ENCODE data around the gene HYKK.

HYKK gene

GRCh38 chr15:78565097-78565950 is 57.9 kb downstream of the HYKK start, which contains the start of gene CHRNA5:
Gene CHRNA5 (plus strand): TSS chr15:78565520. CDS start chr15:78565720, 200 bp downstream.
- peak; percentile 90 for ATAC-seq
- TF ChIP-seq TCF4 (CRISPR knock-in tag; IDR thresholded peaks at IDR 0.05; ENCODE audit: borderline replicate concordance) = no peak
- no peak for TF ChIP-seq ZNF8 (CRISPR knock-in tag; IDR thresholded peaks at IDR 0.05)
- TF ChIP-seq CSDC2 (CRISPR knock-in tag; IDR thresholded peaks at IDR 0.05) = no peak
- TF ChIP-seq SNAI2 (CRISPR knock-in tag; IDR thresholded peaks at IDR 0.05) = no peak
- TF ChIP-seq CREB5 (CRISPR knock-in tag; IDR thresholded peaks at IDR 0.05; ENCODE audit: low read depth) = no peak
- TF ChIP-seq ARNTL (CRISPR knock-in tag; IDR thresholded peaks at IDR 0.05; ENCODE audit: borderline replicate concordance, low read depth) = no peak
- TF ChIP-seq ZNF70 (CRISPR knock-in tag; IDR thresholded peaks at IDR 0.05) = no peak
- no peak for TF ChIP-seq GLIS3 (CRISPR knock-in tag; IDR thresholded peaks at IDR 0.05)
- no peak for TF ChIP-seq ZFP30 (CRISPR knock-in tag; IDR thresholded peaks at IDR 0.05)
- TF ChIP-seq TOX (CRISPR knock-in tag; IDR thresholded peaks at IDR 0.05; ENCODE audit: borderline replicate concordance) = no peak
- TF ChIP-seq ESRRG (CRISPR knock-in tag; IDR thresholded peaks at IDR 0.05) = no peak
- no peak for TF ChIP-seq POU6F1 (CRISPR knock-in tag; IDR thresholded peaks at IDR 0.05; ENCODE audit: borderline replicate concordance, low read depth)
- TF ChIP-seq PPARA (CRISPR knock-in tag; IDR thresholded peaks at IDR 0.05; ENCODE audit: borderline replicate concordance) = no peak
- TF ChIP-seq BACH2 (CRISPR knock-in tag; IDR thresholded peaks at IDR 0.05; ENCODE audit: borderline replicate concordance) = no peak
- no peak for TF ChIP-seq TSHZ2 (CRISPR knock-in tag; IDR thresholded peaks at IDR 0.05)
- TF ChIP-seq ISL1 (CRISPR knock-in tag; IDR thresholded peaks at IDR 0.05) = no peak
- no peak for TF ChIP-seq OSR1 (CRISPR knock-in tag; IDR thresholded peaks at IDR 0.05)

- peak; percentile 80 for ATAC-seq
Measured at GRCh38 chr15:78565951-78566774, 58.8 kb downstream of the HYKK start.

More at GRCh38 chr15:78565951-78566774, 58.8 kb downstream of the HYKK start:
- TF ChIP-seq PPARA (CRISPR knock-in tag; IDR thresholded peaks at IDR 0.05; ENCODE audit: borderline replicate concordance) = no peak
- TF ChIP-seq ZNF70 (CRISPR knock-in tag; IDR thresholded peaks at IDR 0.05) = no peak
- TF ChIP-seq GLIS3 (CRISPR knock-in tag; IDR thresholded peaks at IDR 0.05) = no peak
- TF ChIP-seq ZNF8 (CRISPR knock-in tag; IDR thresholded peaks at IDR 0.05) = no peak
- TF ChIP-seq BACH2 (CRISPR knock-in tag; IDR thresholded peaks at IDR 0.05; ENCODE audit: borderline replicate concordance) = no peak
- TF ChIP-seq ZNF565 (CRISPR knock-in tag; conservative IDR thresholded peaks at IDR 0.05; ENCODE audit: low read depth) = no peak
- TF ChIP-seq CSDC2 (CRISPR knock-in tag; IDR thresholded peaks at IDR 0.05) = no peak
- TF ChIP-seq TCF4 (CRISPR knock-in tag; IDR thresholded peaks at IDR 0.05; ENCODE audit: borderline replicate concordance) = no peak
- TF ChIP-seq OSR1 (CRISPR knock-in tag; IDR thresholded peaks at IDR 0.05) = no peak
- no peak for TF ChIP-seq ZFP30 (CRISPR knock-in tag; IDR thresholded peaks at IDR 0.05)
- no peak for TF ChIP-seq ZFP3 (CRISPR knock-in tag; IDR thresholded peaks at IDR 0.05)
- TF ChIP-seq ISL1 (CRISPR knock-in tag; IDR thresholded peaks at IDR 0.05) = no peak
- TF ChIP-seq PATZ1 (CRISPR knock-in tag; IDR thresholded peaks at IDR 0.05; ENCODE audit: borderline replicate concordance) = no peak
- TF ChIP-seq RARB (CRISPR knock-in tag; IDR thresholded peaks at IDR 0.05) = no peak
- TF ChIP-seq ARNTL (CRISPR knock-in tag; IDR thresholded peaks at IDR 0.05; ENCODE audit: borderline replicate concordance, low read depth) = no peak
- no peak for TF ChIP-seq TOX (CRISPR knock-in tag; IDR thresholded peaks at IDR 0.05; ENCODE audit: borderline replicate concordance)
- TF ChIP-seq CREB5 (CRISPR knock-in tag; IDR thresholded peaks at IDR 0.05; ENCODE audit: low read depth) = no peak
- TF ChIP-seq SNAI2 (CRISPR knock-in tag; IDR thresholded peaks at IDR 0.05) = no peak
- TF ChIP-seq TSHZ2 (CRISPR knock-in tag; IDR thresholded peaks at IDR 0.05) = no peak

Measured in SK-N-SH treated with all-trans-retinoic acid at 6 μM for 48 hours (cell line).